ENCODE measurements around the gene SYF2.
A peak's percentile ranks its signal among the peaks of the same experiment; 100 is the strongest.

Gene SYF2

GRCh38 chr1:25208092-25208491 is 24.2 kb downstream of the SYF2 start:
- H3K36me3 ChIP-seq, result no peaks in the 10 kb centered on the region
- no peaks in the 10 kb centered on the region for H3K27me3 ChIP-seq
- no peak overlapping the region for H3K27ac ChIP-seq
- H3K4me3 ChIP-seq (ENCODE audit: low read depth in 1 of 2, low read length in 1 of 2), result no peak overlapping the region
- no peaks in the 10 kb centered on the region for H3K4me1 ChIP-seq (ENCODE audit: control insufficient read depth in 1 of 2, insufficient read depth in 1 of 2, low read depth in 1 of 2, low read length in 1 of 2)
- no peak for TF ChIP-seq CTCF (IDR thresholded peaks at IDR 0.05)
- H3K9me3 ChIP-seq, result no peaks in the 10 kb centered on the region

DNA sequence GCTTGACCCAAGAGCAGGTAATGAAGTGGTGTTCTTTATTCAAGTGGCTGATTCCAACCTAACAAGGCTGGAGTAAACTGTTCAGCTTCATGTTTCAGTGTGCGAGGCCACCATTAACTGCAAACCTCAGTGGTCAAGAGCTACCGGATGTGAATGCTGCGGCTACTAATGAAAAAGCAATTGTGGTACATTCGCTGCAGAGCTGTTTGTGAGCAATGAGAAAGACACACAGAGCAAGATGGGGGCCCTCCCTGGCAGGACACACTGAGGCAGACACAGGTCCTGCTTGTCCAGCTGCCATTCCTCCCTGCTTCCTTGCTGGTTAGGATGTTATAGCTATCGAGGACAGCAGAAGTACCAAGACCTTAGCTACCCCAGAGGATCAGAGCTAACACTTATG is 26.1 kb downstream of the SYF2 start:
- Histone ChIP-seq H3K36me3 (no peaks in the 10 kb centered on the region), H3K4me3 (ENCODE audit: low read depth in 1 of 2, low read length in 1 of 2) (no peak overlapping the region), H3K4me1 (ENCODE audit: control insufficient read depth in 1 of 2, insufficient read depth in 1 of 2, low read depth in 1 of 2, low read length in 1 of 2) (no peaks in the 10 kb centered on the region), H3K27me3 (no peaks in the 10 kb centered on the region), H3K9me3 (no peaks in the 10 kb centered on the region), H3K27ac (no peak overlapping the region)
- TF ChIP-seq CTCF (IDR thresholded peaks at IDR 0.05), result no peak

GRCh38 chr1:25205786-25206185 is 26.5 kb downstream of the SYF2 start:
- H3K27me3 ChIP-seq, result no peaks in the 10 kb centered on the region
- no peak overlapping the region for H3K27ac ChIP-seq
- H3K4me1 ChIP-seq (ENCODE audit: control insufficient read depth in 1 of 2, insufficient read depth in 1 of 2, low read depth in 1 of 2, low read length in 1 of 2), result no peaks in the 10 kb centered on the region
- H3K4me3 ChIP-seq (ENCODE audit: low read depth in 1 of 2, low read length in 1 of 2), result no peak overlapping the region
- no peaks in the 10 kb centered on the region for H3K9me3 ChIP-seq
- no peak for TF ChIP-seq CTCF (IDR thresholded peaks at IDR 0.05)
- no peaks in the 10 kb centered on the region for H3K36me3 ChIP-seq

DNA sequence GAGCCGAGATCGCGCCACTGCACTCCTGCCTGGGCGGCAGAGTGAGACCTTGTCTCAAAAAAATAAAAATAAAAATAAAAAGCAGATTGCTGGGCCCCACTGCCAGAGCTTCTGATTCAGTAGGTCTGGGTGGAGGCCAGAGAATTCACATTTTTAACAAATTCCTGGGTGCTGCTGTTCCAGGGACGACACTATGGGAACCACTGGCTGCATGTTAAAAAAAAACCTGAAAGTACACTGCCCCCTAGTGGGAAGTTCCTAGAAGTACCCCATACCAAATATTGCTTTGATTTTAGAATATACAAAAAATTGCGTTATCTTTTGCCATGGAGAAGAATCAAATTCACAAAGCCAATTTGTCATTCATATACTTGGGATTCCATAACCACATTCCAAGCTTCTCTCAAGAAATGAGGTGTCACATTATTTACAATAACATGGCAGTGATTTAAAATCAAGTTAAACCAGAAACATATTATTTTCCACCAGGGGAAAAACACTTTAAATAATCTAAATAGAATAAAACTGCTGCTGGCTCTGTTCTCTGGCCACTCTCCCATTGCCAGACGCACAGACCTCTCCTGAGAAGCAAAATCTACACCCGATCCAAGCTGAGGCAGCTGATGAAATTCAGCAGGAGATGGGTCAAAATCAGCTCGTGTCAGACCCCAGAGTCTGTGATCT is 27.4 kb downstream of the SYF2 start:
- Histone ChIP-seq H3K9me3 (no peaks in the 10 kb centered on the region), H3K4me3 (ENCODE audit: low read depth in 1 of 2, low read length in 1 of 2) (no peak overlapping the region), H3K4me1 (ENCODE audit: control insufficient read depth in 1 of 2, insufficient read depth in 1 of 2, low read depth in 1 of 2, low read length in 1 of 2) (no peaks in the 10 kb centered on the region), H3K36me3 (no peaks in the 10 kb centered on the region), H3K27me3 (no peaks in the 10 kb centered on the region), H3K27ac (no peak overlapping the region)
- TF ChIP-seq CTCF (IDR thresholded peaks at IDR 0.05), result peak; percentile 79

DNA sequence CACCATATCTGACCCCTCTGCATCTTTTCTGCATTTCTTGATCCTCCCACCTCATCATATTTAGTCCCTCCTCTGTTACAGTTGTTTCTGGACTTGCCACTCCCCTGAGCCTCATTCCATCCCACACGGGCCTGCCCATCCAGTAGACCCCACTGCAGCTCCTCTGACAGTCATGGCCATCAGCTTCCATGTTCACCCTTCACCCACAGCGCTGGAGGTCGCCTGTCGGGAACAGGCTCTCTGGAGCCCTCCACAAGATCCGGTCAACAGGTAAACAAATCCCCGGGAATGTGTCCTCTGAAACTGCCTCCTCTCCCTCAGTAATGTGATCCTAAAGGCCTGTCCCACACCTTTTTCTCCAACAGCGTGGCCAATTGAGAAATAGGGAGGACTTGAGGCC is 31.3 kb downstream of the SYF2 start:
- no peak for TF ChIP-seq CTCF (IDR thresholded peaks at IDR 0.05)
- Histone ChIP-seq H3K27me3 (no peaks in the 10 kb centered on the region), H3K9me3 (no peaks in the 10 kb centered on the region)

More for the DNA sequence above, 31.3 kb downstream of the SYF2 start:
- H3K4me1 ChIP-seq (ENCODE audit: control insufficient read depth in 1 of 2, insufficient read depth in 1 of 2, low read depth in 1 of 2, low read length in 1 of 2), result no peaks in the 10 kb centered on the region
- no peaks in the 10 kb centered on the region for H3K36me3 ChIP-seq
- no peak overlapping the region for H3K27ac ChIP-seq
- no peak overlapping the region for H3K4me3 ChIP-seq (ENCODE audit: low read depth in 1 of 2, low read length in 1 of 2)

Measured in neutrophil (primary cell).